Endothelial cell of hepatic sinusoid (primary cell): Measurements from ENCODE around the gene ASCL3.
"Not testable (repeated sequence)": the region's sequence is repeated elsewhere in the genome, so short reads cannot be mapped to it uniquely, and the experiment has no call there.

ENCODE experiments used
- in situ Hi-C: cut with HindIII; loops from 2 replicates; pipeline ENCODE4 v1.10.0; 2017; ENCODE audit warnings: low sequenced_read_pairs

Gene ASCL3

GRCh38 chr11:8911029-8911823 is 31.6 kb downstream of the ASCL3 start, which contains the start of gene AKIP1:
AKIP1 (plus strand) TSS chr11:8911189; CDS start chr11:8911450, 261 bp downstream.
- in situ Hi-C loops: no loop called here

DNA sequence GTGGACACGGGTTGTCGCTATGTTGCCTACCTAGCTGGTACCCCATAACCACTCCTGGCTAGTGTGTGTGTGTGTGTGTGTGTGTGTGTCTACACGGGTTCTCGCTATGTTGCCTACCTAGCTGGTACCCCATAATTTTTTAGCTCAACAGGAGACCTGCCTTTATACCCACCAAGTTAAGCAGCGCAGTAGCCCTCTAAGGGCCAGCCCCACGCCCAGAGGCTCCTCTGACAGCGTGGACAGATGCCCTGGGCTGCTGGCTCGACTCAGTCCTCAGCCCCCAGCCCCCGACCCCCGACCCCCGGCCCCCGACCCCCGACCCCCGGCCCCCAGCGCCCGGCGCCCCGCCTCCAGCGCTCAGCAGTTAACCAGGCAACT is 32.2 kb downstream of the ASCL3 start:
- in situ Hi-C loops: no loop called here

DNA sequence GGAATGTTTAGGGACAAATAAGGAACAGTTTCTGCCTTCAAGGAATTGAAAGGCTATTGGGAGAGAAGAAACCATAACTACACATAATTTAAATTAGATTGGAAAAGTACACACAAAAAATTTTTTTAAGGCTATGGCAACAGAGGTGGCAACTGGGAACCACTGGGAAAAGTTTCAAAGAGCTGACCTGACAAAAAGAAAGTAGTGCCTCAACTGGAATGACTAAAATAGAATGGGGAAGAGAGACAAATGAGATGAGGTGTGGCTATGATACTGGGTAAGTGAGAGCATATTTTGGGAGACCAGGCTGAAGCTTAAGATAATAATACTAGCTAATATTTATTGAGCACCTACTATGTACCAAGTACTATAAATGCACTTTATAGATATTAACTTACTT is 34.7 kb downstream of the ASCL3 start:
- in situ Hi-C loops: no loop called here

GRCh38 chr11:8907116-8907515 is 35.7 kb downstream of the ASCL3 start:
- in situ Hi-C loops: no loop called here

GRCh38 chr11:8905528-8906165 is 37.2 kb downstream of the ASCL3 start:
- in situ Hi-C loops: no loop called here

GRCh38 chr11:8899119-8899753 is 43.6 kb downstream of the ASCL3 start:
- in situ Hi-C loops: no loop called here

GRCh38 chr11:8891185-8891584 is 51.6 kb downstream of the ASCL3 start:
- in situ Hi-C loops: not testable (repeated sequence)
